NK-92 treated with Interleukin-12 subunit alpha and Interleukin-12 subunit beta, amount 100 ng/mL, for 24 hours (cell line): ENCODE measurements around the gene SCFD1.
"Not testable (repeated sequence)": the region's sequence is repeated elsewhere in the genome, so short reads cannot be mapped to it uniquely, and the experiment has no call there.

Source experiments
- DNase-seq: peaks from one replicate; lab custom pipeline; 2025; lab: John Stamatoyannopoulos, UW

SCFD1 gene

GRCh38 chr14:30610787-30611343, 11.3 kb upstream of the SCFD1 start:
- no peak for DNase-seq

GRCh38 chr14:30614155-30614554, 8.0 kb upstream of the SCFD1 start:
- DNase-seq: no peak

GRCh38 chr14:30620178-30620577, 1.9 kb upstream of the SCFD1 start:
- no peak for DNase-seq

GRCh38 chr14:30621354-30621939, 672 bp upstream of the SCFD1 start:
- no peak for DNase-seq

GRCh38 chr14:30623412-30624131, 1.5 kb downstream of the SCFD1 start:
- DNase-seq: no peak

GRCh38 chr14:30624132-30624423, 2.0 kb downstream of the SCFD1 start:
- DNase-seq: no peak

- no peak for DNase-seq
These were observed 3.4 kb downstream of the SCFD1 start for GRCh38 chr14:30625533-30625932.

- DNase-seq: not testable (repeated sequence)
These were observed 7.3 kb downstream of the SCFD1 start for GRCh38 chr14:30629432-30629831.

GRCh38 chr14:30630248-30630647, 8.1 kb downstream of the SCFD1 start:
- no peak for DNase-seq

- no peak for DNase-seq
These were observed 10.6 kb downstream of the SCFD1 start for GRCh38 chr14:30632730-30633129.

GRCh38 chr14:30638926-30639325, 16.8 kb downstream of the SCFD1 start:
- no peak for DNase-seq

GRCh38 chr14:30641207-30641606, 19.1 kb downstream of the SCFD1 start:
- no peak for DNase-seq

- not testable (repeated sequence) for DNase-seq
These were observed 22.3 kb downstream of the SCFD1 start for GRCh38 chr14:30644462-30644861.

GRCh38 chr14:30645600-30645999, 23.5 kb downstream of the SCFD1 start:
- no peak for DNase-seq

- no peak for DNase-seq
These were observed 26.4 kb downstream of the SCFD1 start for GRCh38 chr14:30648471-30648870.

GRCh38 chr14:30651937-30652336, 29.8 kb downstream of the SCFD1 start:
- no peak for DNase-seq

- no peak for DNase-seq
These were observed 33.0 kb downstream of the SCFD1 start for GRCh38 chr14:30655124-30655523.

- no peak for DNase-seq
These were observed 33.5 kb downstream of the SCFD1 start for GRCh38 chr14:30655658-30656057.

GRCh38 chr14:30656190-30656632, 34.1 kb downstream of the SCFD1 start:
- DNase-seq: no peak

- no peak for DNase-seq
These were observed 34.9 kb downstream of the SCFD1 start for GRCh38 chr14:30657050-30657449.

GRCh38 chr14:30657606-30658163, 35.6 kb downstream of the SCFD1 start:
- no peak for DNase-seq

GRCh38 chr14:30658645-30659044, 36.5 kb downstream of the SCFD1 start:
- no peak for DNase-seq

- no peak for DNase-seq
These were observed 47.5 kb downstream of the SCFD1 start for GRCh38 chr14:30669594-30669993.
